Endothelial cell of umbilical vein (primary cell): ENCODE measurements around the gene PRKAG2. TPM values are rescaled to one million over a fixed set of nuclear protein-coding genes. Genes with fewer than 3 reads are reported as not detected.

Experiments
- BruUV-seq: library from RNA; stranded (reverse); fragments of 400-500 nt; replicated peaks from 2 replicates; lab custom pipeline; 2021; lab: Mats Ljungman, UMichigan
- CTCF ChIA-PET: fragments of 300-600, 350-600 bp; sonication (Branson Sonifier 250); formaldehyde crosslinking; loops from one replicate; lab custom pipeline; 2021; ENCODE audit warnings: antibody characterized with exemption, inconsistent platforms; lab: Charles Lee
- POLR2A ChIA-PET: fragments of 300-600, 350-600 bp; sonication (Branson Sonifier 250); formaldehyde crosslinking; loops from one replicate; lab custom pipeline; 2021; ENCODE audit warnings: antibody characterized with exemption, inconsistent platforms; lab: Charles Lee
- DNase-seq: peaks from one replicate; pipeline ENCODE4 v3.0.0-alpha.2; 2011; ENCODE audit warnings: low read depth, low spot score
- FAIRE-seq: peaks from 2 replicates; lab custom pipeline; 2011; peaks lifted over from hg19 to GRCh38; lab: Jason Lieb, UNC
- H2AFZ ChIP-seq: 2 replicates; pipeline ENCODE4 v1.6.0; 2012; ENCODE audit warnings: low read depth, low read length, control low read depth, inconsistent platforms
- H3K27ac ChIP-seq: 2 replicates; pipeline ENCODE4 v1.5.1; 2011; ENCODE audit warnings: low read depth, mild to moderate bottlenecking, control low read depth, low read length, moderate library complexity; ENCODE audit not compliant: insufficient read depth
- H3K27me3 ChIP-seq, 2 experiments: 2 replicates each; pipeline versions ENCODE4 v1.6.0 to v1.6.1; 2011; ENCODE audit warnings: low read length in 2 of 2, mixed read lengths in 1 of 2; ENCODE audit not compliant: control insufficient read depth in 2 of 2, insufficient read depth in 2 of 2
- H3K36me3 ChIP-seq, 2 experiments: 2 replicates in 1 of 2; 3 replicates in 1 of 2; pipeline ENCODE4 v1.5.1; 2011; ENCODE audit warnings: low read length in 2 of 2, mild to moderate bottlenecking in 1 of 2, moderate library complexity in 1 of 2; ENCODE audit not compliant: control insufficient read depth in 2 of 2, insufficient read depth in 2 of 2; ENCODE audit errors: extremely low read depth in 1 of 2
- H3K4me1 ChIP-seq: 3 replicates; pipeline ENCODE4 v1.5.1; 2011; ENCODE audit warnings: mild to moderate bottlenecking, low read length; ENCODE audit not compliant: control insufficient read depth, insufficient read depth; ENCODE audit errors: extremely low read depth
- H3K4me2 ChIP-seq: 2 replicates; pipeline ENCODE4 v1.6.1; 2011; ENCODE audit warnings: low read length, control low read depth, mixed read lengths; ENCODE audit not compliant: insufficient read depth
- H3K4me3 ChIP-seq, 3 experiments: fragments of 200-600 bp in 1 of 3; sonication (generic), shearing (Covaris generic) in 1 of 3; replicated peaks in 1 of 3; 2 replicates each; pipeline ENCODE4 v1.5.1; 2011 to 2016; ENCODE audit warnings: control low read depth in 3 of 3, low read length in 3 of 3, mild to moderate bottlenecking in 2 of 3, inconsistent platforms in 1 of 3, low read depth in 1 of 3, moderate library complexity in 1 of 3; ENCODE audit not compliant: insufficient read depth in 1 of 3
- H3K79me2 ChIP-seq: 2 replicates; pipeline ENCODE4 v1.6.0; 2012; ENCODE audit warnings: low read length, inconsistent platforms; ENCODE audit not compliant: control insufficient read depth, insufficient read depth
- H3K9ac ChIP-seq: replicated peaks from 2 replicates; pipeline ENCODE3; 2011; ENCODE audit warnings: low read length, control low read depth; ENCODE audit not compliant: insufficient read depth; ENCODE audit errors: extremely low read depth
- H3K9me1 ChIP-seq: replicated peaks from 3 replicates; pipeline ENCODE4 v1.6.0; 2011; ENCODE audit warnings: mild to moderate bottlenecking, low read length; ENCODE audit not compliant: control insufficient read depth, insufficient read depth; ENCODE audit errors: extremely low read depth
- H3K9me3 ChIP-seq: replicated peaks from 2 replicates; pipeline ENCODE4 v1.5.1; 2012; ENCODE audit warnings: low read length, inconsistent platforms; ENCODE audit not compliant: control insufficient read depth, insufficient read depth
- H4K20me1 ChIP-seq: replicated peaks from 2 replicates; pipeline ENCODE3; 2011; ENCODE audit warnings: mild to moderate bottlenecking, low read length; ENCODE audit not compliant: control insufficient read depth, insufficient read depth; ENCODE audit errors: extremely low read depth
- CTCF ChIP-seq, 2 donors: IDR thresholded peaks; 1 replicate in 1 of 2; 2 replicates in 1 of 2; pipeline ENCODE4 v1.5.1; 2011; ENCODE audit warnings: low read length in 2 of 2, mild to moderate bottlenecking in 2 of 2, moderate library complexity in 2 of 2, control low read depth in 1 of 2, inconsistent platforms in 1 of 2, low read depth in 1 of 2; ENCODE audit not compliant: insufficient read depth in 1 of 2; ENCODE audit errors: extremely low read depth in 1 of 2
- EZH2 ChIP-seq: IDR thresholded peaks from 2 replicates; pipeline ENCODE4 v1.6.1; 2012; ENCODE audit warnings: borderline replicate concordance, low read depth, mild to moderate bottlenecking, moderate library complexity, low read length, inconsistent platforms; ENCODE audit not compliant: severe bottlenecking
- FOS ChIP-seq: IDR thresholded peaks from 2 replicates; pipeline ENCODE4 v1.6.1; 2011; ENCODE audit warnings: mild to moderate bottlenecking, low read length, moderate library complexity, borderline replicate concordance; ENCODE audit not compliant: insufficient read depth
- GATA2 ChIP-seq: IDR thresholded peaks from 2 replicates; pipeline ENCODE4 v1.7.0; 2011; ENCODE audit warnings: low read depth, mild to moderate bottlenecking, moderate library complexity, mixed read lengths, low read length; ENCODE audit not compliant: insufficient read length, insufficient read depth
- JUN ChIP-seq: IDR thresholded peaks from 2 replicates; pipeline ENCODE4 v1.6.1; 2011; ENCODE audit warnings: borderline replicate concordance, low read depth; ENCODE audit not compliant: insufficient read length, insufficient read depth
- MAX ChIP-seq: IDR thresholded peaks from 2 replicates; pipeline ENCODE4 v1.6.1; 2011; ENCODE audit not compliant: insufficient read depth, insufficient read length
- MYC ChIP-seq: IDR thresholded peaks from one replicate; pipeline ENCODE4 v1.6.1; 2011; ENCODE audit warnings: mild to moderate bottlenecking, low read depth, low read length
- POLR2AphosphoS5 ChIP-seq: IDR thresholded peaks from 2 replicates; pipeline ENCODE4 v1.6.1; 2012; ENCODE audit warnings: low read depth, mild to moderate bottlenecking, control low read depth, low read length, moderate library complexity; ENCODE audit not compliant: insufficient read depth
- dilution Hi-C: fragments of 300-500 bp; cut with MboI; formaldehyde crosslinking; loops from one replicate; pipeline ENCODE4 v1.15.0; 2019; ENCODE audit warnings: low sequenced_read_pairs; ENCODE audit not compliant: extremely low pct_ligation_motif_present
- intact Hi-C: fragments of 100-400 bp; cut with micrococcal nuclease; formaldehyde crosslinking; loops from one replicate; pipeline ENCODE4 v1.10.0; 2022
- polyA plus RNA-seq, 4 experiments: library from polyadenylated mRNA; depleted of rRNA in 3 of 4; stranded (reverse) in 3 of 4; unstranded in 1 of 4; fragments of >200 nt; gene quantifications; 2 replicates each; pipeline versions ENCODE4 v1.2.1 to v1.2.3, GENCODE V29; 2011 to 2012; ENCODE audit warnings: missing spikeins in 1 of 4
- total RNA-seq: library from RNA; stranded (reverse); gene quantifications from 2 replicates; pipeline ENCODE4 v1.2.3, GENCODE V29; 2021

PRKAG2 gene
- total and polyA plus RNA-seq, 2 donors (not counting 3 experiments of a cell fraction or from before 2014, with no cell fraction given): 19.3 to 51.5 TPM

GRCh38 chr7:151592868-151593486, 283.9 kb downstream of the PRKAG2 start:
- Histone ChIP-seq H3K9ac (peak overlapping the region; percentile 3), H3K9me3 (no peaks in the 10 kb centered on the region), H3K9me1 (no peaks in the 10 kb centered on the region), H3K27me3 (no peaks in the 10 kb centered on the region), H3K4me3 (no peak overlapping the region), H3K27ac (peak overlapping the region; percentile 36), H4K20me1 (no peaks in the 10 kb centered on the region), H3K4me1 (peaks cover 39% of the 10 kb centered on the region), H3K4me2 (no peak overlapping the region), H2AFZ (no peak overlapping the region), H3K36me3 (peaks cover 0 to 2% of the 10 kb centered on the region in 2 experiments), H3K79me2 (peaks cover 35% of the 10 kb centered on the region)
- DNase-seq (peak; percentile 76), FAIRE-seq (peak; percentile 83)
- TSS peak; percentile 82 for BruUV-seq
- ChIA-PET POLR2A (interaction anchor here (0.6 kb wide), 1 partner anchor 529 kb away, joined by 3 read pairs; no protein-coding TSS in a partner anchor), CTCF (interaction anchor here (0.6 to 2.3 kb wide), 9 partner anchors 8 to 167 kb away, joined by 3 to 23 read pairs (median 4); no protein-coding TSS in a partner anchor)
- intact Hi-C loops (loop anchor here (1.0 to 5.0 kb wide), 3 partner anchors 72 to 161 kb away; no protein-coding TSS in a partner anchor), dilution Hi-C loops (no loop called here)
- no peak for TF ChIP-seq MYC
- no peak for TF ChIP-seq EZH2
- TF ChIP-seq POLR2AphosphoS5: peak; percentile 65
- TF ChIP-seq CTCF (IDR thresholded peaks at IDR 0.05; ENCODE audit: extremely low read depth in 1 of 2, insufficient read depth in 1 of 2, low read depth in 1 of 2, low read length in 2 of 2): no peak
- TF ChIP-seq MAX: no peak
- TF ChIP-seq FOS: peak; percentile 92
- peak; percentile 87 for TF ChIP-seq JUN
- peak; percentile 8 for TF ChIP-seq GATA2
